Stomach (tissue), 4 donors: ENCODE measurements around the gene MCOLN2.

Experiments used
- POLR2A ChIP-seq, 4 donors: fragments of 450-650 bp; IDR thresholded peaks; one replicate each; pipeline ENCODE4 v1.6.1; 2016; ENCODE audit warnings: antibody characterized with exemption in 4 of 4, control low read depth in 2 of 4, mild to moderate bottlenecking in 1 of 4, moderate library complexity in 1 of 4
- POLR2AphosphoS5 ChIP-seq, 3 donors: sonication (generic); formaldehyde crosslinking; IDR thresholded peaks; one replicate each; pipeline ENCODE4 v1.6.1; 2016; ENCODE audit warnings: antibody characterized with exemption in 3 of 3
- TF ChIP-seq, protein P1 (sequence below), 7 experiments: fragments of 450-650 bp in 4 of 7; fragments of 200-600 bp in 3 of 7; sonication (generic) in 3 of 7; IDR thresholded peaks; one replicate each; pipeline ENCODE4 v1.5.1; 2016 to 2019; ENCODE audit warnings: antibody characterized with exemption in 7 of 7, control low read depth in 2 of 7, mild to moderate bottlenecking in 1 of 7

- TF ChIP-seq, protein P1, sequence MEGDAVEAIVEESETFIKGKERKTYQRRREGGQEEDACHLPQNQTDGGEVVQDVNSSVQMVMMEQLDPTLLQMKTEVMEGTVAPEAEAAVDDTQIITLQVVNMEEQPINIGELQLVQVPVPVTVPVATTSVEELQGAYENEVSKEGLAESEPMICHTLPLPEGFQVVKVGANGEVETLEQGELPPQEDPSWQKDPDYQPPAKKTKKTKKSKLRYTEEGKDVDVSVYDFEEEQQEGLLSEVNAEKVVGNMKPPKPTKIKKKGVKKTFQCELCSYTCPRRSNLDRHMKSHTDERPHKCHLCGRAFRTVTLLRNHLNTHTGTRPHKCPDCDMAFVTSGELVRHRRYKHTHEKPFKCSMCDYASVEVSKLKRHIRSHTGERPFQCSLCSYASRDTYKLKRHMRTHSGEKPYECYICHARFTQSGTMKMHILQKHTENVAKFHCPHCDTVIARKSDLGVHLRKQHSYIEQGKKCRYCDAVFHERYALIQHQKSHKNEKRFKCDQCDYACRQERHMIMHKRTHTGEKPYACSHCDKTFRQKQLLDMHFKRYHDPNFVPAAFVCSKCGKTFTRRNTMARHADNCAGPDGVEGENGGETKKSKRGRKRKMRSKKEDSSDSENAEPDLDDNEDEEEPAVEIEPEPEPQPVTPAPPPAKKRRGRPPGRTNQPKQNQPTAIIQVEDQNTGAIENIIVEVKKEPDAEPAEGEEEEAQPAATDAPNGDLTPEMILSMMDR (IDR thresholded peaks at IDR 0.05): no peak
- no peak for TF ChIP-seq POLR2A (IDR thresholded peaks at IDR 0.05)
- no peak for TF ChIP-seq POLR2AphosphoS5 (IDR thresholded peaks at IDR 0.05)
These were observed 76.8 kb downstream of the MCOLN2 start for GRCh38 chr1:84920159-84920558.
